Loucy (cell line): ENCODE data around the gene TMEM163.
"Not testable (repeated sequence)": the region's sequence is repeated elsewhere in the genome, so short reads cannot be mapped to it uniquely, and the experiment has no call there.

ENCODE experiments used
- CTCF ChIP-seq: fragments of 200-600 bp; sonication (generic); conservative IDR thresholded peaks from 2 replicates; pipeline ENCODE4 v1.5.1; 2014; ENCODE audit warnings: mild to moderate bottlenecking, antibody characterized with exemption, low read length
- EZH2phosphoT487 ChIP-seq: fragments of 200-600 bp; IDR thresholded peaks from 2 replicates; pipeline ENCODE4 v1.6.1; 2018; ENCODE audit warnings: antibody characterized with exemption, mild to moderate bottlenecking, moderate library complexity, borderline replicate concordance

GRCh38 chr2:134723742-134724141 is 4.9 kb upstream of the TMEM163 start:
- not testable (repeated sequence) for TF ChIP-seq CTCF, EZH2phosphoT487
